ENCODE results near the gene MNX1.

MNX1 gene

DNA sequence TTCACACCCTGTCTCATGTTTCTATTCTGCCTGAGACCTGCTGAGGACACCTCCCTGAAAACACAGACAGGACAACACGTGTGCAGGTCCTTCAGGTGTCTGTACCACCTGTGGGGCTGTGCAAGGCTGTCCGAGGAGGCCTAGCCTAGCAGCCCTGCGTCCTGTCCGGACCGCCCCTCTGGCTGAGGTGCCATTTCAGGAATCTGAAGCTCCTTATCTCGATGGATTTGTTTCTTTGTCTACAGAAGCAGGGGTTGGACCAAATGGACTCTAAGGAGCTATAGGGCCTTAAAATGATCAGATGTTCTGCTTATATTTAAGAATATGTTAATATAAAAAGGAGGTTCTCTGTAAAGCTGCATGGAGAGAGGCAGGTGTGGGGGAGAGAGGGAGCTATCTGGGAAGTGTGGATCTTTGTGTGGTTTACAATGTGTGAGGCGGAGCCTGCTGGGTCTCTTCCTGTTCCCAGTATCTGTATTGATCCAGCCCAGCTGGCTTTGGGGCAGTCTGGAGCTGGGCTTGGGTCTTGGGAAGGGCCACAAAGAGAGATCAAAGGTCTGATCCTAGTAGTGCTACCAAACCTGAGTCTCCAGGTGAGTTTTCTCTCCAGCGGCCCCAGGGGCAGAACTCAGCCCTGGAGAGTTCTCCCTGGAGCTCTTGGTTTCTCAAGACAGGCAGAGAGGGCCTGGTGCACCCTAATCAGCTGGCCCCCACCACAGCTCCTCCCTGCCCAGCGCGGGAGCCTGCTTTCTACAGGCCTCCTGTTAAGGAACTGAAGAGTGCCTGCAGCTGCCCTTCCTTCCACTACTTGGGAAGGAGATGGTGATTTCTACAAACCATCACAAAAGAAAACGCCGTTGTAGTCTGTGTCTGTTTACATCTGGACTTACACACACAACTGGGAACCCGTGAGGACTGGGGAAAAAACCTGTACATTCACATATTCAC lies 3.4 kb upstream of the MNX1 start:
- Histone ChIP-seq H3K79me2 (ENCODE audit: insufficient read depth, low read length) (no peaks in the 10 kb centered on the region), H4K20me1 (ENCODE audit: insufficient read depth, low read length) (no peaks in the 10 kb centered on the region), H2AFZ (ENCODE audit: low read depth, low read length) (no peak overlapping the region), H3K4me1 (ENCODE audit: insufficient read depth, low read length) (no peaks in the 10 kb centered on the region), H3K27me3 (ENCODE audit: insufficient read depth, low read length, poor library complexity) (peaks cover 3% of the 10 kb centered on the region), H3K36me3 (ENCODE audit: insufficient read depth, low read length) (no peaks in the 10 kb centered on the region), H3K4me3 (ENCODE audit: low read depth in 1 of 2, low read length in 2 of 2) (no peak overlapping the region), H3K9me3 (ENCODE audit: insufficient read depth, low read length, severe bottlenecking) (no peaks in the 10 kb centered on the region), H3K27ac (ENCODE audit: low read length) (no peak overlapping the region), H3K9ac (ENCODE audit: low read depth, low read length) (no peak overlapping the region), H3K4me2 (ENCODE audit: insufficient read depth, low read length) (no peak overlapping the region)
- TF ChIP-seq EZH2 (IDR thresholded peaks at IDR 0.05; ENCODE audit: borderline replicate concordance, low read depth, low read length, severe bottlenecking) (no peak), CTCF (IDR thresholded peaks at IDR 0.05; ENCODE audit: borderline replicate concordance, extremely low read depth, low read length, poor library complexity, severe bottlenecking) (no peak)
- ATAC-seq (ENCODE audit: insufficient read depth, low read depth) (no peak), DNase-seq (no peak)

GRCh38 chr7:157013101-157013500 lies 2.6 kb upstream of the MNX1 start:
- H3K27me3 ChIP-seq (ENCODE audit: insufficient read depth, low read length, poor library complexity) = peaks cover 3% of the 10 kb centered on the region
- H2AFZ ChIP-seq (ENCODE audit: low read depth, low read length) = no peak overlapping the region
- no peaks in the 10 kb centered on the region for H4K20me1 ChIP-seq (ENCODE audit: insufficient read depth, low read length)
- no peak overlapping the region for H3K27ac ChIP-seq (ENCODE audit: low read length)
- TF ChIP-seq CTCF (IDR thresholded peaks at IDR 0.05; ENCODE audit: borderline replicate concordance, extremely low read depth, low read length, poor library complexity, severe bottlenecking) (no peak), EZH2 (IDR thresholded peaks at IDR 0.05; ENCODE audit: borderline replicate concordance, low read depth, low read length, severe bottlenecking) (no peak)
- ATAC-seq (ENCODE audit: insufficient read depth, low read depth) (no peak), DNase-seq (no peak)
- H3K4me3 ChIP-seq (ENCODE audit: low read depth in 1 of 2, low read length in 2 of 2) = no peak overlapping the region
- no peak overlapping the region for H3K4me2 ChIP-seq (ENCODE audit: insufficient read depth, low read length)
- no peaks in the 10 kb centered on the region for H3K4me1 ChIP-seq (ENCODE audit: insufficient read depth, low read length)
- H3K9me3 ChIP-seq (ENCODE audit: insufficient read depth, low read length, severe bottlenecking) = no peaks in the 10 kb centered on the region
- H3K36me3 ChIP-seq (ENCODE audit: insufficient read depth, low read length) = no peaks in the 10 kb centered on the region
- H3K79me2 ChIP-seq (ENCODE audit: insufficient read depth, low read length) = no peaks in the 10 kb centered on the region
- no peak overlapping the region for H3K9ac ChIP-seq (ENCODE audit: low read depth, low read length)

GRCh38 chr7:157012113-157012547 lies 1.7 kb upstream of the MNX1 start:
- no peaks in the 10 kb centered on the region for H4K20me1 ChIP-seq (ENCODE audit: insufficient read depth, low read length)
- ATAC-seq (ENCODE audit: insufficient read depth, low read depth) = no peak
- no peaks in the 10 kb centered on the region for H3K4me1 ChIP-seq (ENCODE audit: insufficient read depth, low read length)
- no peak overlapping the region for H2AFZ ChIP-seq (ENCODE audit: low read depth, low read length)
- H3K27ac ChIP-seq (ENCODE audit: low read length) = no peak overlapping the region
- H3K79me2 ChIP-seq (ENCODE audit: insufficient read depth, low read length) = no peaks in the 10 kb centered on the region
- no peak for DNase-seq
- H3K27me3 ChIP-seq (ENCODE audit: insufficient read depth, low read length, poor library complexity) = peaks cover 3% of the 10 kb centered on the region
- no peak for TF ChIP-seq CTCF (IDR thresholded peaks at IDR 0.05; ENCODE audit: borderline replicate concordance, extremely low read depth, low read length, poor library complexity, severe bottlenecking)
- TF ChIP-seq EZH2 (IDR thresholded peaks at IDR 0.05; ENCODE audit: borderline replicate concordance, low read depth, low read length, severe bottlenecking) = no peak
- no peaks in the 10 kb centered on the region for H3K36me3 ChIP-seq (ENCODE audit: insufficient read depth, low read length)
- H3K9me3 ChIP-seq (ENCODE audit: insufficient read depth, low read length, severe bottlenecking) = no peaks in the 10 kb centered on the region
- H3K4me2 ChIP-seq (ENCODE audit: insufficient read depth, low read length) = no peak overlapping the region
- H3K9ac ChIP-seq (ENCODE audit: low read depth, low read length) = no peak overlapping the region
- no peak overlapping the region for H3K4me3 ChIP-seq (ENCODE audit: low read depth in 1 of 2, low read length in 2 of 2)

All from DND-41 (cell line).